ENCODE results near the gene PRDM15. TPM values are rescaled to one million over a fixed set of nuclear protein-coding genes. Genes with fewer than 3 reads are reported as not detected.
A peak's percentile ranks its signal among the peaks of the same experiment; 100 is the strongest.

The PRDM15 gene
- total RNA-seq, 1 experiment from 2014 or later, result 9.8 TPM

DNA sequence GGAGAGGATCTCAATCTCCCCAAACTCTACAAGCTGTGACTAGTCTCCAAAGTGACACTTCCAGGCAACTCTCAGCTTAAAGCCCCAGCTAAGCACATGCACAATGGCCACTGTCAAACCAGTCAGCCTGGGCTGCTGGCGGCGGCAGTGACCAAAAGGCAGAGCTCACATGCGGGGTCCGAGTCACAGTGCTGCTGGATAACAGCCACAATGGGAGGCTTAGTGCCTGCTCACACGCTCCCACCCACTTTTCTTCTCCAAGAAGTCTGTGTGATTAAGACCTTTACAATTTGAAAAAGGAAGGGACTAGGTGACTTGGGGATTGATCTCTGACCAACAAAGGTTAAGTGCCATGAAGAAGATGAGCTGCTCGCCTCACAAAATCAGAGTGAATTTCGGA lies 129.1 kb downstream of the PRDM15 start:
- RAD21 ChIA-PET (ENCODE audit: low non-redundant PET in 1 of 2, low total read pairs in 2 of 2, uncharacterized antibody in 2 of 2, unreplicated experiment in 2 of 2), result no interaction called here
- DNase-seq (ENCODE audit: low read depth, low spot score), result no peak
- H3K4me2 ChIP-seq (ENCODE audit: low read length), result peak overlapping the region; percentile 67
- no peaks in the 10 kb centered on the region for H3K9me2 ChIP-seq (ENCODE audit: insufficient read depth)
- peak overlapping the region in 1 of 2 experiments; percentile 36; a peak in 1 of 4 replicates for H3K4me3 ChIP-seq (replicated peaks in 1 of 2; ENCODE audit: low read depth in 1 of 2, low read length in 2 of 2)
- H3K9me3 ChIP-seq (ENCODE audit: control insufficient read depth in 1 of 2, insufficient read depth in 1 of 2, low read depth in 1 of 2, low read length in 2 of 2), result no peaks in the 10 kb centered on the region
- POLR2A ChIA-PET, result no interaction called here
- H2AFZ ChIP-seq (ENCODE audit: low read depth, low read length, poor library complexity, severe bottlenecking), result no peak overlapping the region
- peaks cover 16 to 24% of the 10 kb centered on the region in 2 experiments for H3K36me3 ChIP-seq (ENCODE audit: control insufficient read depth in 1 of 2, insufficient read depth in 2 of 2, low read length in 2 of 2)
- peaks cover 35 to 43% of the 10 kb centered on the region in 2 experiments for H3K4me1 ChIP-seq (ENCODE audit: control insufficient read depth in 1 of 2, insufficient read depth in 2 of 2, low read length in 2 of 2)
- intact Hi-C loops (cut with micrococcal nuclease), result no loop called here
- CTCF ChIA-PET, result interaction anchor here (1.8 kb wide), 1 partner anchor 138 kb away, joined by 5 read pairs; no protein-coding TSS in a partner anchor
- peaks cover 5% of the 10 kb centered on the region for H4K20me1 ChIP-seq (ENCODE audit: insufficient read depth)
- H3K9ac ChIP-seq (ENCODE audit: low read length), result peak overlapping the region; percentile 9
- no peaks in the 10 kb centered on the region for H3K27me3 ChIP-seq (ENCODE audit: insufficient read depth, low read length)
- no TSS peak for BruUV-seq (replicated peaks)
- H3K27ac ChIP-seq (ENCODE audit: low read depth, low read length), result peak overlapping the region; percentile 17
- peaks cover 47% of the 10 kb centered on the region; the same call in 1 of the 2 replicates for H3K79me2 ChIP-seq (ENCODE audit: insufficient read depth, low read length)
- TF ChIP-seq, protein P1, sequence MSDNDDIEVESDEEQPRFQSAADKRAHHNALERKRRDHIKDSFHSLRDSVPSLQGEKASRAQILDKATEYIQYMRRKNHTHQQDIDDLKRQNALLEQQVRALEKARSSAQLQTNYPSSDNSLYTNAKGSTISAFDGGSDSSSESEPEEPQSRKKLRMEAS (IDR thresholded peaks at IDR 0.05), result 0 out of 2 replicates have a peak, but pooled peaks have one; percentile 15
- TF ChIP-seq, protein P2, sequence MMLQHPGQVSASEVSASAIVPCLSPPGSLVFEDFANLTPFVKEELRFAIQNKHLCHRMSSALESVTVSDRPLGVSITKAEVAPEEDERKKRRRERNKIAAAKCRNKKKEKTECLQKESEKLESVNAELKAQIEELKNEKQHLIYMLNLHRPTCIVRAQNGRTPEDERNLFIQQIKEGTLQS (IDR thresholded peaks at IDR 0.05), result no peak
- TF ChIP-seq YY1 (IDR thresholded peaks at IDR 0.05; ENCODE audit: extremely low read depth, insufficient replicate concordance, low read depth, low read length), result no peak
- peak; percentile 19; the same call in 1 of the 2 replicates for ATAC-seq

DNA sequence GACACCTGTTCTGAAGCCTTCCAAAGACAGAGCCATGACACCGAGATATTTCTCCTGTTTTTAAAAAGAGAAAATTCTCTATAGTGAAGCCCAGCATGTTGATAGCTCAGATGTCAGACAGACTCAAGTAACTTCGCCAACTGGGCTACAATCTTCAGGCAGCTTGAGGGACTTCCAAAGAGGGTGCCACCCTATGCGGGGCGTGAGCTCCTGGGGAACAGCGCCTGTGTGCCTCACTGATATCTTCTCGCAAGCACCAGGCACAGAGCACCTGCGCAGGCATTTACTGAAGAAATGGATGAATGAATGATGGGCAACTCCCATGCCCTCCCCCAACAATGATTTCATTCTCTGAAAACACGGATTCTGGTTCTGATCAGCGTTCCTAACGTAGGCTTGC lies 129.9 kb downstream of the PRDM15 start:
- peaks cover 41% of the 10 kb centered on the region; the same call in 1 of the 2 replicates for H3K79me2 ChIP-seq (ENCODE audit: insufficient read depth, low read length)
- ChIA-PET RAD21 (ENCODE audit: low non-redundant PET in 1 of 2, low total read pairs in 2 of 2, uncharacterized antibody in 2 of 2, unreplicated experiment in 2 of 2) (no interaction called here), POLR2A (no interaction called here), CTCF (interaction anchor here (1.8 kb wide), 1 partner anchor 137 kb away, joined by 5 read pairs; no protein-coding TSS in a partner anchor)
- H3K4me1 ChIP-seq (ENCODE audit: control insufficient read depth in 1 of 2, insufficient read depth in 2 of 2, low read length in 2 of 2), result peaks cover 35 to 43% of the 10 kb centered on the region in 2 experiments
- peaks cover 18 to 24% of the 10 kb centered on the region in 2 experiments for H3K36me3 ChIP-seq (ENCODE audit: control insufficient read depth in 1 of 2, insufficient read depth in 2 of 2, low read length in 2 of 2)
- no peak overlapping the region for H2AFZ ChIP-seq (ENCODE audit: low read depth, low read length, poor library complexity, severe bottlenecking)
- no peak overlapping the region for H3K27ac ChIP-seq (ENCODE audit: low read depth, low read length)
- H4K20me1 ChIP-seq (ENCODE audit: insufficient read depth), result peaks cover 5% of the 10 kb centered on the region
- no TSS peak for BruUV-seq (replicated peaks)
- no peak overlapping the region for H3K4me3 ChIP-seq (replicated peaks in 1 of 2; ENCODE audit: low read depth in 1 of 2, low read length in 2 of 2)
- no peaks in the 10 kb centered on the region for H3K9me3 ChIP-seq (ENCODE audit: control insufficient read depth in 1 of 2, insufficient read depth in 1 of 2, low read depth in 1 of 2, low read length in 2 of 2)
- H3K4me2 ChIP-seq (ENCODE audit: low read length), result no peak overlapping the region
- intact Hi-C loops (cut with micrococcal nuclease), result no loop called here
- TF ChIP-seq EZH2 (IDR thresholded peaks at IDR 0.05) (no peak), YY1 (IDR thresholded peaks at IDR 0.05; ENCODE audit: extremely low read depth, insufficient replicate concordance, low read depth, low read length) (no peak), ZNF274 (IDR thresholded peaks at IDR 0.05; ENCODE audit: low read depth, low read length) (no peak), RAD21 (IDR thresholded peaks at IDR 0.05; ENCODE audit: low read depth) (no peak), POLR2AphosphoS5 (IDR thresholded peaks at IDR 0.05; ENCODE audit: low read depth, low read length) (no peak), TCF7L2 (IDR thresholded peaks at IDR 0.05; ENCODE audit: borderline replicate concordance, extremely low read depth, insufficient read depth, insufficient read length) (no peak), EGR1 (IDR thresholded peaks at IDR 0.05; ENCODE audit: low read depth) (no peak), CEBPB (IDR thresholded peaks at IDR 0.05; ENCODE audit: low read depth) (no peak), EZH2phosphoT487 (IDR thresholded peaks at IDR 0.05; ENCODE audit: borderline replicate concordance) (no peak), JUND (IDR thresholded peaks at IDR 0.05) (no peak)
- TF ChIP-seq, protein P1 (IDR thresholded peaks at IDR 0.05), result no peak
- TF ChIP-seq, protein P3, sequence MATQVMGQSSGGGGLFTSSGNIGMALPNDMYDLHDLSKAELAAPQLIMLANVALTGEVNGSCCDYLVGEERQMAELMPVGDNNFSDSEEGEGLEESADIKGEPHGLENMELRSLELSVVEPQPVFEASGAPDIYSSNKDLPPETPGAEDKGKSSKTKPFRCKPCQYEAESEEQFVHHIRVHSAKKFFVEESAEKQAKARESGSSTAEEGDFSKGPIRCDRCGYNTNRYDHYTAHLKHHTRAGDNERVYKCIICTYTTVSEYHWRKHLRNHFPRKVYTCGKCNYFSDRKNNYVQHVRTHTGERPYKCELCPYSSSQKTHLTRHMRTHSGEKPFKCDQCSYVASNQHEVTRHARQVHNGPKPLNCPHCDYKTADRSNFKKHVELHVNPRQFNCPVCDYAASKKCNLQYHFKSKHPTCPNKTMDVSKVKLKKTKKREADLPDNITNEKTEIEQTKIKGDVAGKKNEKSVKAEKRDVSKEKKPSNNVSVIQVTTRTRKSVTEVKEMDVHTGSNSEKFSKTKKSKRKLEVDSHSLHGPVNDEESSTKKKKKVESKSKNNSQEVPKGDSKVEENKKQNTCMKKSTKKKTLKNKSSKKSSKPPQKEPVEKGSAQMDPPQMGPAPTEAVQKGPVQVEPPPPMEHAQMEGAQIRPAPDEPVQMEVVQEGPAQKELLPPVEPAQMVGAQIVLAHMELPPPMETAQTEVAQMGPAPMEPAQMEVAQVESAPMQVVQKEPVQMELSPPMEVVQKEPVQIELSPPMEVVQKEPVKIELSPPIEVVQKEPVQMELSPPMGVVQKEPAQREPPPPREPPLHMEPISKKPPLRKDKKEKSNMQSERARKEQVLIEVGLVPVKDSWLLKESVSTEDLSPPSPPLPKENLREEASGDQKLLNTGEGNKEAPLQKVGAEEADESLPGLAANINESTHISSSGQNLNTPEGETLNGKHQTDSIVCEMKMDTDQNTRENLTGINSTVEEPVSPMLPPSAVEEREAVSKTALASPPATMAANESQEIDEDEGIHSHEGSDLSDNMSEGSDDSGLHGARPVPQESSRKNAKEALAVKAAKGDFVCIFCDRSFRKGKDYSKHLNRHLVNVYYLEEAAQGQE (IDR thresholded peaks at IDR 0.05; ENCODE audit: low read depth), result no peak
- no peak overlapping the region for H3K9ac ChIP-seq (ENCODE audit: low read length)
- H3K9me2 ChIP-seq (ENCODE audit: insufficient read depth), result no peaks in the 10 kb centered on the region
- ATAC-seq, result no peak
- DNase-seq (ENCODE audit: low read depth, low spot score), result no peak
- H3K27me3 ChIP-seq (ENCODE audit: insufficient read depth, low read length), result no peaks in the 10 kb centered on the region
